DND-41 (cell line): Measurements from ENCODE around the gene SLC5A12.

Source experiments
- EZH2 ChIP-seq: IDR thresholded peaks from 3 replicates; pipeline ENCODE4 v1.6.1; 2012; ENCODE audit warnings: borderline replicate concordance, low read depth, mild to moderate bottlenecking, moderate library complexity, low read length, inconsistent platforms; ENCODE audit not compliant: severe bottlenecking
- TF ChIP-seq, protein P1 (sequence below): IDR thresholded peaks from 2 replicates; pipeline ENCODE4 v1.5.1; 2012; ENCODE audit warnings: borderline replicate concordance, low read length, moderate library complexity, mild to moderate bottlenecking; ENCODE audit not compliant: poor library complexity, severe bottlenecking; ENCODE audit errors: extremely low read depth

DNA sequence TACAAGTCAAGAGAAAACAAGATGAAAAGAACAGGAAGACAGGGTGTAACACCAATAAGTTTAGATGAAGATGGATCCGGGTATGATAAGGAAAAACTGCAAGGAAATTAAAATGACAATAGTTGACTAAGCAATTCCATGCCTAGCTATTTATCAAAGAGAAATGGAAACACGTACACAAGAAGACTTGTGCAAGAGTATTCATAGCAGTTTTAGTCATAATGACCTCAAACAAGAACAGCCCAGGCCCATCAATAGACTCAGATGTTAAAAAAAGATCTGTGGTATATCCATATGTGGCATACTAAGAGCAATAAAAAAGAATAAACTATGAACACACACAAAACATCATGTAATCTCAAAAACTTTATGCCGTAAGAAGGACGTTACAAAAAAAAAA is 33.2 kb downstream of the SLC5A12 start:
- TF ChIP-seq, protein P1, sequence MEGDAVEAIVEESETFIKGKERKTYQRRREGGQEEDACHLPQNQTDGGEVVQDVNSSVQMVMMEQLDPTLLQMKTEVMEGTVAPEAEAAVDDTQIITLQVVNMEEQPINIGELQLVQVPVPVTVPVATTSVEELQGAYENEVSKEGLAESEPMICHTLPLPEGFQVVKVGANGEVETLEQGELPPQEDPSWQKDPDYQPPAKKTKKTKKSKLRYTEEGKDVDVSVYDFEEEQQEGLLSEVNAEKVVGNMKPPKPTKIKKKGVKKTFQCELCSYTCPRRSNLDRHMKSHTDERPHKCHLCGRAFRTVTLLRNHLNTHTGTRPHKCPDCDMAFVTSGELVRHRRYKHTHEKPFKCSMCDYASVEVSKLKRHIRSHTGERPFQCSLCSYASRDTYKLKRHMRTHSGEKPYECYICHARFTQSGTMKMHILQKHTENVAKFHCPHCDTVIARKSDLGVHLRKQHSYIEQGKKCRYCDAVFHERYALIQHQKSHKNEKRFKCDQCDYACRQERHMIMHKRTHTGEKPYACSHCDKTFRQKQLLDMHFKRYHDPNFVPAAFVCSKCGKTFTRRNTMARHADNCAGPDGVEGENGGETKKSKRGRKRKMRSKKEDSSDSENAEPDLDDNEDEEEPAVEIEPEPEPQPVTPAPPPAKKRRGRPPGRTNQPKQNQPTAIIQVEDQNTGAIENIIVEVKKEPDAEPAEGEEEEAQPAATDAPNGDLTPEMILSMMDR: no peak
- no peak for TF ChIP-seq EZH2
